Measurements from ENCODE around the gene AP1M1.

Gene AP1M1

DNA sequence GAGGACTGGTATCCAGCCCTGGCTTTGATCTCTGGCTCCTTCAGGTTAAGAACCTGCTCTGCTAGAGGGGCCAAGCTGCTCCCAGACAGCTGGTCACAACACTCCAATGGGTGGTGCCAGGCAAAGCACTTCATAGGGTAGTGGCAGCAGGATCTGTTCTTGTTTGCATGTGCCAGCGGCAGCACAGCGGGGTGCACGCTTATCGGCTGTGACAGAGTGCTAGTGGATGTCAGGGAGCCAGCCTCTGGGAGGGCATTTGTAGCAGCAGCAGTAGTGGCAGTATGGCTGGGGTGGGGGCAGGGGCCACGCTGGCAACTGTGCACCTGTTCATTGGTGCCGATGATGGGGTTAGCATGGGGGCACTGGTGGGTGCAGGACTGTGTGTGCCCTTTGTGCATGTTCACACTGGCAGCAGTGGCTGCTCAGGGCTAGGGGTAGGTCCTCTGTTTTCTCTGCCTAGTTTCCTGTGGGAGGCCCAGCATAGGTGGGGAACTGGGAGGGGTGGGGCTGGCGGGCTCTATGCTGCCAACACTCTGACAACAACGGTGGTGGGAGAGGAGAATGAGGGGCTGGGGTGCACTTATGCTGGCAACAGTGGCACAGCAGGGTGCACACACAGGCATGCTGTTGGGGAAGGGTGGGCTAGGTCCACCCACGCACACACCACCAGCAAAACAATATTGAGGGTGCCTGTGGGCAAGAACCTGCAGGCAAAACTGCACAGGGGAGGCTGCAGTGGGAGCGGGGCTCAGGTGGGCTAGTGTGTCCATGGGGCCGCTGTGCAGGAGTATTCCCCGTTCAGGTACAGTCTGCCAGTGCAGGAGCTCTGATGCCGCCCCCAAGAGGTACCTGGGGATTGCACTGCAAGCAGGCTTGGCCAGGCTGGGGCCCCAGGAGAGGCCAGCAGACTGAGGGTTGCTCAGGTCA lies 19.3 kb downstream of the AP1M1 start:
- Histone ChIP-seq H3K4me3 (ENCODE audit: low read length) (no peak overlapping the region), H3K56ac (ENCODE audit: low read length) (no peak overlapping the region), H3K79me1 (ENCODE audit: low read length) (no peaks in the 10 kb centered on the region), H3K27ac (ENCODE audit: low read depth, low read length) (no peak overlapping the region), H4K5ac (ENCODE audit: low read length) (no peak overlapping the region), H3K18ac (ENCODE audit: low read length) (no peak overlapping the region), H3K4ac (ENCODE audit: low read depth, low read length) (no peak overlapping the region), H3K4me2 (ENCODE audit: low read length) (no peak overlapping the region), H2BK120ac (ENCODE audit: low read depth, low read length) (no peak overlapping the region), H2BK5ac (ENCODE audit: low read length) (no peak overlapping the region), H3K27me3 (ENCODE audit: insufficient read depth, low read length, poor library complexity) (no peaks in the 10 kb centered on the region), H3K79me2 (ENCODE audit: control insufficient read depth, insufficient read depth, low read length) (no peaks in the 10 kb centered on the region), H3K4me1 (ENCODE audit: control insufficient read depth, low read depth, low read length) (no peaks in the 10 kb centered on the region), H3K36me3 (ENCODE audit: control insufficient read depth, insufficient read depth, low read length) (no peaks in the 10 kb centered on the region), H4K8ac (ENCODE audit: low read depth, low read length) (no peak overlapping the region), H3K23ac (ENCODE audit: low read length) (no peak overlapping the region), H3K9ac (ENCODE audit: low read length) (no peak overlapping the region), H2BK15ac (replicated peaks; ENCODE audit: low read depth) (no peak overlapping the region), H2AK5ac (ENCODE audit: low read length) (no peak overlapping the region)
- WGBS (ENCODE audit: extremely low coverage, insufficient coverage, low lambda C conversion rate): no CpG with 5 or more reads among the region's 13 CpGs
- no peak for DNase-seq

DNA sequence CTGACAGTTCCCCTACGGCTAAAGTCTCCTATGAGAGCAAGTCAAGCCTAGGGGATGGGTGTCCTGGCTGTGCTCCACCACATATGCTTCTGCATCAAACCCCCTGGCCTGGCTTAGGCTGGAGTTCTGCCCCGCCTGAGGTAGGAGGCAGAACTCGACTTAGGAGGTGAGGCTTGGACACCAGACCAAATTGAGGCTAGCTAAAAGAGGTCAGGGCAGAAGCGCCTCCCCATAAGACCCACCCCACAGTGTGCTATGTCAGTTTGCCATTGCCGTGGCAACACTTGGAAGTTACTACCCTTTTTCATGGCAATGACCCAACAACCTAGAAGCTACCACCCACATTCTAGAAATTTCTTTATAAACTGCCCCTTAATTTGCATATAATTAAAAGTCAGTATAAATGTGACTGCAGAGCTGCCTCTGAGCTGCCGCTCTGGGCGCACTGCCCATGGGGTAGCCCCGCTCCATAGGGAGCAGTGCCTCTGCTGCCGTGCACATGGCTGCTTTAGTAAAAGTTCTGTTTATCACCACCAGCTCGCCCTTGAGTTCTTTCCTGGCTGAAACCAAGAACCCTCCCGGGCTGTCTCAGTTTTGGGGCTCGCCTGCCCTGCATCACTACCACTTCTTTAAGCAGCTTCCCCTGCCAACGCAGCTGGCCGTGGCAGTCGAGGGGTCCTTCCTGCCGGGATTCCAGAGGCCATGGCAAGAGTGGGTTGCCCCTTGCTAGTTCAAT lies 20.2 kb downstream of the AP1M1 start:
- H3K4me3 ChIP-seq (ENCODE audit: low read length): no peak overlapping the region
- H3K23ac ChIP-seq (ENCODE audit: low read length): no peak overlapping the region
- no CpG with 5 or more reads among the region's 16 CpGs for WGBS (ENCODE audit: extremely low coverage, insufficient coverage, low lambda C conversion rate)
- H3K36me3 ChIP-seq (ENCODE audit: control insufficient read depth, insufficient read depth, low read length): no peaks in the 10 kb centered on the region
- no peaks in the 10 kb centered on the region for H3K27me3 ChIP-seq (ENCODE audit: insufficient read depth, low read length, poor library complexity)
- H2BK15ac ChIP-seq (replicated peaks; ENCODE audit: low read depth): no peak overlapping the region
- DNase-seq: no peak
- no peak overlapping the region for H3K4me2 ChIP-seq (ENCODE audit: low read length)
- H2BK120ac ChIP-seq (ENCODE audit: low read depth, low read length): no peak overlapping the region
- H3K27ac ChIP-seq (ENCODE audit: low read depth, low read length): no peak overlapping the region
- H3K18ac ChIP-seq (ENCODE audit: low read length): no peak overlapping the region
- H3K9ac ChIP-seq (ENCODE audit: low read length): no peak overlapping the region
- H4K5ac ChIP-seq (ENCODE audit: low read length): no peak overlapping the region
- no peak overlapping the region for H2AK5ac ChIP-seq (ENCODE audit: low read length)
- H3K56ac ChIP-seq (ENCODE audit: low read length): no peak overlapping the region
- no peaks in the 10 kb centered on the region for H3K79me2 ChIP-seq (ENCODE audit: control insufficient read depth, insufficient read depth, low read length)
- no peaks in the 10 kb centered on the region for H3K4me1 ChIP-seq (ENCODE audit: control insufficient read depth, low read depth, low read length)
- H3K79me1 ChIP-seq (ENCODE audit: low read length): no peaks in the 10 kb centered on the region
- no peak overlapping the region for H4K8ac ChIP-seq (ENCODE audit: low read depth, low read length)
- H3K4ac ChIP-seq (ENCODE audit: low read depth, low read length): no peak overlapping the region
- no peak overlapping the region for H2BK5ac ChIP-seq (ENCODE audit: low read length)

DNA sequence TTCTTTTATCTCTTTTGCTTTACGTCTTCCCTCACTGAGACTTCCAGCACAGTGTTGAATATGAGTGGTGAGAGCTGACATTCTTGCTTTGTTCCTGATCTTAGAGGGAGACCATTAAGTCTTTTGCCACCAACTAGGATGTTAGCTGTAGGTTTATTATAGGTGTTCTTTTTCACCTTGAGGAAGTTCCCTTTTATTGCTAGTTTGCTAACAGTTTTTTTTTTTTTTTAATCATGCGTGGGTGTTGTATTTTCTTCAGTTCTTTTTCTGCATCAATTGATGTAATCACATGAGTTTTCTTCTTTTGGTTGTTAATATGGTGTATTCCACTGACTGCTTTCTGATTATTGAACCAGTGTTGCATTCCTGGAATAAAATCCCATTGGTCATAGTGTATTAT lies 21.1 kb downstream of the AP1M1 start:
- Histone ChIP-seq H3K36me3 (ENCODE audit: control insufficient read depth, insufficient read depth, low read length) (no peaks in the 10 kb centered on the region), H3K4me1 (ENCODE audit: control insufficient read depth, low read depth, low read length) (no peaks in the 10 kb centered on the region), H3K79me1 (ENCODE audit: low read length) (no peaks in the 10 kb centered on the region), H3K4me2 (ENCODE audit: low read length) (no peak overlapping the region), H3K18ac (ENCODE audit: low read length) (no peak overlapping the region), H3K4ac (ENCODE audit: low read depth, low read length) (no peak overlapping the region), H3K4me3 (ENCODE audit: low read length) (no peak overlapping the region), H2BK15ac (replicated peaks; ENCODE audit: low read depth) (no peak overlapping the region), H3K23ac (ENCODE audit: low read length) (no peak overlapping the region), H3K56ac (ENCODE audit: low read length) (no peak overlapping the region), H2BK5ac (ENCODE audit: low read length) (no peak overlapping the region), H3K27ac (ENCODE audit: low read depth, low read length) (no peak overlapping the region), H4K5ac (ENCODE audit: low read length) (no peak overlapping the region), H3K27me3 (ENCODE audit: insufficient read depth, low read length, poor library complexity) (no peaks in the 10 kb centered on the region), H2AK5ac (ENCODE audit: low read length) (no peak overlapping the region), H3K79me2 (ENCODE audit: control insufficient read depth, insufficient read depth, low read length) (no peaks in the 10 kb centered on the region), H2BK120ac (ENCODE audit: low read depth, low read length) (no peak overlapping the region), H3K9ac (ENCODE audit: low read length) (no peak overlapping the region), H4K8ac (ENCODE audit: low read depth, low read length) (no peak overlapping the region)
- no peak for DNase-seq
- WGBS (ENCODE audit: extremely low coverage, insufficient coverage, low lambda C conversion rate): no CpG with 5 or more reads among the region's 2 CpGs

DNA sequence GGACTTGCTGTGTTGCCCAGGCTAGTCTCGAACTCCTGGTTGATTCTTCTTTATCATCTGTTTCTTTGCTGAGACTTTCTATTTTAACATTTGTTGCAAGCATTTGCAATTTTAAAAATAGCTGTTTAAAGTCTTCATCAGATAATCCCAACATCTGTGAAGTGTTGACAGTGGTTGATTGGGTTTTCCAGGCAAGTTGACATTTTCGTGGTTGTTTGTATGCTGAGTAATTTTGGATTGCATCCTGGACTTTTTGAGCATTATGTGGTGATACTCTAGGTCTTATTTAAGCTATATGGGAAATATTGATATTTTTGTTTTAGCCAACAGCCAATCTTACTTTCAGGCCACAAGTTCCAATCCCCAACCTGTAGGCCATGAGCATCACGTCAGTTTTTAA lies 25.1 kb downstream of the AP1M1 start:
- DNase-seq: no peak
- Histone ChIP-seq H2BK15ac (replicated peaks; ENCODE audit: low read depth) (no peak overlapping the region), H3K18ac (ENCODE audit: low read length) (no peak overlapping the region), H3K36me3 (ENCODE audit: control insufficient read depth, insufficient read depth, low read length) (no peaks in the 10 kb centered on the region), H2BK5ac (ENCODE audit: low read length) (no peak overlapping the region), H3K27me3 (ENCODE audit: insufficient read depth, low read length, poor library complexity) (no peaks in the 10 kb centered on the region), H3K4ac (ENCODE audit: low read depth, low read length) (no peak overlapping the region), H3K27ac (ENCODE audit: low read depth, low read length) (no peak overlapping the region), H4K8ac (ENCODE audit: low read depth, low read length) (no peak overlapping the region), H3K23ac (ENCODE audit: low read length) (no peak overlapping the region), H3K9ac (ENCODE audit: low read length) (no peak overlapping the region), H2BK120ac (ENCODE audit: low read depth, low read length) (no peak overlapping the region), H3K79me1 (ENCODE audit: low read length) (no peaks in the 10 kb centered on the region), H3K56ac (ENCODE audit: low read length) (no peak overlapping the region), H3K4me2 (ENCODE audit: low read length) (no peak overlapping the region), H3K4me1 (ENCODE audit: control insufficient read depth, low read depth, low read length) (no peaks in the 10 kb centered on the region), H3K79me2 (ENCODE audit: control insufficient read depth, insufficient read depth, low read length) (no peaks in the 10 kb centered on the region), H2AK5ac (ENCODE audit: low read length) (no peak overlapping the region), H3K4me3 (ENCODE audit: low read length) (no peak overlapping the region), H4K5ac (ENCODE audit: low read length) (no peak overlapping the region)
- WGBS (ENCODE audit: extremely low coverage, insufficient coverage, low lambda C conversion rate): no CpG with 5 or more reads among the region's 3 CpGs

DNA sequence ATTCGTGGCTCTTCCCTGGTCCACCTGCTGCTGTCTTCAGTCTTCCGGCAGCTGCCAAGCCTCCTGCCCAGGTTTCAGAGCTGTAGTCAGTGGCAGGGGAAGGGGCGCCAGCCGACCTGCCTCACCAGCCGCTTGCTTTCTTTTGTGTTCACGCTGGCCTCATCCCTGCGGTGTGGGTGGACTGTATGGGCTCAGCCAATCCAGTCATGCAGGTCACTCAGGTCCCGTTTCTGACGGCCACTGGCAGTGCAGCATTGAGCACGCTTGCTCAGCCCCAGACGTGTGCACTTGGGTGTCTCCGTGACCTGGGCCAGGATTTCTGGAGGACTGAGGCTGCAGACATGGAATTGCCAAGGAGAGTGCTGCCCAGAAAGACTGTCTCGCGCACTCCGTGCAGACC lies 26.0 kb downstream of the AP1M1 start:
- Histone ChIP-seq H3K18ac (ENCODE audit: low read length) (no peak overlapping the region), H3K9ac (ENCODE audit: low read length) (no peak overlapping the region), H3K79me2 (ENCODE audit: control insufficient read depth, insufficient read depth, low read length) (no peaks in the 10 kb centered on the region), H4K8ac (ENCODE audit: low read depth, low read length) (no peak overlapping the region), H3K4ac (ENCODE audit: low read depth, low read length) (no peak overlapping the region), H3K27ac (ENCODE audit: low read depth, low read length) (no peak overlapping the region), H3K4me2 (ENCODE audit: low read length) (no peak overlapping the region), H3K23ac (ENCODE audit: low read length) (no peak overlapping the region), H2BK5ac (ENCODE audit: low read length) (no peak overlapping the region), H4K5ac (ENCODE audit: low read length) (no peak overlapping the region), H2BK15ac (replicated peaks; ENCODE audit: low read depth) (no peak overlapping the region), H2AK5ac (ENCODE audit: low read length) (no peak overlapping the region), H3K79me1 (ENCODE audit: low read length) (no peaks in the 10 kb centered on the region), H3K27me3 (ENCODE audit: insufficient read depth, low read length, poor library complexity) (no peaks in the 10 kb centered on the region), H3K4me3 (ENCODE audit: low read length) (no peak overlapping the region), H2BK120ac (ENCODE audit: low read depth, low read length) (no peak overlapping the region), H3K4me1 (ENCODE audit: control insufficient read depth, low read depth, low read length) (no peaks in the 10 kb centered on the region), H3K56ac (ENCODE audit: low read length) (no peak overlapping the region), H3K36me3 (ENCODE audit: control insufficient read depth, insufficient read depth, low read length) (no peaks in the 10 kb centered on the region)
- no CpG with 5 or more reads among the region's 15 CpGs for WGBS (ENCODE audit: extremely low coverage, insufficient coverage, low lambda C conversion rate)
- no peak for DNase-seq
